ENCODE data around the gene NHSL2.
A peak's percentile ranks its signal among the peaks of the same experiment; 100 is the strongest.

Gene NHSL2

GRCh38 chrX:72030431-72030830, 119.8 kb downstream of the NHSL2 start:
- no peak for DNase-seq (ENCODE audit: low read depth, low spot score)
- ChIA-PET POLR2A (interaction anchor here (1.6 kb wide), 1 partner anchor 91 kb away, joined by 4 read pairs; no protein-coding TSS in a partner anchor), CTCF (interaction anchor here (6.5 kb wide), 2 partner anchors 11 to 97 kb away, joined by 32 to 75 read pairs; no protein-coding TSS in a partner anchor)
- H3K4me3 ChIP-seq (ENCODE audit: low read depth, low read length) = peak overlapping the region; percentile 8; the same call in 1 of the 2 replicates
- TF ChIP-seq, protein P1, sequence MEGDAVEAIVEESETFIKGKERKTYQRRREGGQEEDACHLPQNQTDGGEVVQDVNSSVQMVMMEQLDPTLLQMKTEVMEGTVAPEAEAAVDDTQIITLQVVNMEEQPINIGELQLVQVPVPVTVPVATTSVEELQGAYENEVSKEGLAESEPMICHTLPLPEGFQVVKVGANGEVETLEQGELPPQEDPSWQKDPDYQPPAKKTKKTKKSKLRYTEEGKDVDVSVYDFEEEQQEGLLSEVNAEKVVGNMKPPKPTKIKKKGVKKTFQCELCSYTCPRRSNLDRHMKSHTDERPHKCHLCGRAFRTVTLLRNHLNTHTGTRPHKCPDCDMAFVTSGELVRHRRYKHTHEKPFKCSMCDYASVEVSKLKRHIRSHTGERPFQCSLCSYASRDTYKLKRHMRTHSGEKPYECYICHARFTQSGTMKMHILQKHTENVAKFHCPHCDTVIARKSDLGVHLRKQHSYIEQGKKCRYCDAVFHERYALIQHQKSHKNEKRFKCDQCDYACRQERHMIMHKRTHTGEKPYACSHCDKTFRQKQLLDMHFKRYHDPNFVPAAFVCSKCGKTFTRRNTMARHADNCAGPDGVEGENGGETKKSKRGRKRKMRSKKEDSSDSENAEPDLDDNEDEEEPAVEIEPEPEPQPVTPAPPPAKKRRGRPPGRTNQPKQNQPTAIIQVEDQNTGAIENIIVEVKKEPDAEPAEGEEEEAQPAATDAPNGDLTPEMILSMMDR (IDR thresholded peaks at IDR 0.05; ENCODE audit: insufficient read depth, low read length, missing control alignments) = no peak

GRCh38 chrX:72031118-72031517, 120.5 kb downstream of the NHSL2 start:
- no peak for DNase-seq (ENCODE audit: low read depth, low spot score)
- CTCF ChIA-PET = interaction anchor here (0.9 to 6.5 kb wide), 4 partner anchors 11 to 96 kb away, joined by 3 to 75 read pairs (median 18); no protein-coding TSS in a partner anchor
- TF ChIP-seq, protein P1 (IDR thresholded peaks at IDR 0.05; ENCODE audit: insufficient read depth, low read length, missing control alignments) = no peak
- POLR2A ChIA-PET = no interaction called here
- H3K4me3 ChIP-seq (ENCODE audit: low read depth, low read length) = no peak overlapping the region

DNA sequence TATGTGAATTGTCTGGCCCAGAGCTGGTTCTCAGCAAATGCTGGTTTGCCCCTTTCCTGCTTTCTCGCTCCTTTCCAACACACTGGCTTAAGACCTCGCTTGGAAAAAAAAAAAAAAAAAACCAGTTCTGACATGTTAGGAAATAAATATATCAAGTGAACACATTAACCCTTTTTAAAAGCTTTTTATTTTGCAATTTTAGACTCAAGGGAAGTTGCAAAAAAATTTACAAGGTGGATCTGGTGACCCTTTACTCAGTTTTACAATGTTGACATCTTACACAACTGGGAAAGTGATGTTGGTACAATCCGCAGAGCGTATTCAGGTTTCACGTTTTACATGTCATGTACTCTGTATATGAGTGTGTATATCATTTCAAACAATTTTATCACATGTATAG, 121.0 kb downstream of the NHSL2 start:
- no peak for DNase-seq (ENCODE audit: low read depth, low spot score)
- CTCF ChIA-PET = interaction anchor here (0.9 to 6.5 kb wide), 4 partner anchors 11 to 95 kb away, joined by 3 to 75 read pairs (median 18); no protein-coding TSS in a partner anchor

DNA sequence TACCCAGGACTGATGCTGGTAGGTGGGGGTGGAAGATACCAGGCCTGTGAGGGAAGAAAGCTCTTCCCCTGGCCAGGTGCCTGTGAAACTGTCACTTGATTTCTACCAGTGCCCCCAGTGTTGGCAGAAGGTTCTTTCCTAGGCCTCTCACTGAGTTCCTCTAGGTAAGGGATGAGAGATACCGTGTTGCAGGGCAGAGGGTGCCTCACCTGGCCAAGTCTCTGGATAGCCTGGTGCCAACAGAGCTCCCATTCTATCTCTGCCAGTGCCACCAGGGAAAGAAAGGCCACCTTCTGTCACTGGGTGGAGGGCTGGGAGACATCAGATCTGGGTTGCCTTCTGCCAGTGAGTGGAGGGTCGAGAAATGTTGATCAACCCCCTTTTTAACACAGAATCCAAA, 127.0 kb downstream of the NHSL2 start:
- ChIA-PET POLR2A (no interaction called here), CTCF (interaction anchor here (0.8 to 3.3 kb wide), 3 partner anchors 16 to 39 kb away, joined by 3 to 9 read pairs (median 7); no protein-coding TSS in a partner anchor)
- no peak overlapping the region for H3K4me3 ChIP-seq (ENCODE audit: low read depth, low read length)
- no peak for DNase-seq (ENCODE audit: low read depth, low spot score)
- TF ChIP-seq, protein P1 (IDR thresholded peaks at IDR 0.05; ENCODE audit: insufficient read depth, low read length, missing control alignments) = no peak

More for the DNA sequence above, 121.0 kb downstream of the NHSL2 start:
- POLR2A ChIA-PET = no interaction called here
- TF ChIP-seq, protein P1 (IDR thresholded peaks at IDR 0.05; ENCODE audit: insufficient read depth, low read length, missing control alignments) = no peak
- H3K4me3 ChIP-seq (ENCODE audit: low read depth, low read length) = no peak overlapping the region

- CTCF ChIA-PET = interaction anchor here (0.8 to 3.3 kb wide), 3 partner anchors 16 to 39 kb away, joined by 3 to 9 read pairs (median 7); no protein-coding TSS in a partner anchor
- POLR2A ChIA-PET = no interaction called here
These were observed 127.4 kb downstream of the NHSL2 start for GRCh38 chrX:72038016-72038415.

GRCh38 chrX:72038868-72039267, 128.2 kb downstream of the NHSL2 start:
- no peak for DNase-seq (ENCODE audit: low read depth, low spot score)
- ChIA-PET POLR2A (no interaction called here), CTCF (interaction anchor here (1.2 to 3.3 kb wide), 2 partner anchors 17 to 20 kb away, joined by 3 to 9 read pairs; no protein-coding TSS in a partner anchor)
- TF ChIP-seq, protein P1 (IDR thresholded peaks at IDR 0.05; ENCODE audit: insufficient read depth, low read length, missing control alignments) = no peak
- H3K4me3 ChIP-seq (ENCODE audit: low read depth, low read length) = no peak overlapping the region

More at GRCh38 chrX:72038016-72038415, 127.4 kb downstream of the NHSL2 start:
- TF ChIP-seq, protein P1 (IDR thresholded peaks at IDR 0.05; ENCODE audit: insufficient read depth, low read length, missing control alignments) = no peak
- no peak overlapping the region for H3K4me3 ChIP-seq (ENCODE audit: low read depth, low read length)
- no peak for DNase-seq (ENCODE audit: low read depth, low spot score)
